Smooth muscle cell (in vitro differentiated cells): ENCODE measurements around the gene ENPEP. TPM values are rescaled to one million over a fixed set of nuclear protein-coding genes. Genes with fewer than 3 reads are reported as not detected.

ENCODE experiments used
- DNase-seq: peaks from one replicate; lab custom pipeline; 2025; ENCODE audit not compliant: unreplicated experiment; lab: John Stamatoyannopoulos, UW
- H2AFZ ChIP-seq: fragments of 200-600 bp; sonication (generic); 2 replicates; pipeline ENCODE4 v1.6.0; 2016; ENCODE audit warnings: antibody characterized with exemption, low read depth, mild to moderate bottlenecking
- H3F3A ChIP-seq: fragments of 200-600 bp; sonication (generic); 2 replicates; pipeline ENCODE4 v1.6.0; 2017; ENCODE audit warnings: antibody characterized with exemption, low read depth
- H3K27ac ChIP-seq: fragments of 200-600 bp; sonication (generic); 2 replicates; pipeline ENCODE4 v1.5.1; 2016; ENCODE audit warnings: low read depth, mild to moderate bottlenecking
- H3K27me3 ChIP-seq: fragments of 200-600 bp; sonication (generic); 2 replicates; pipeline ENCODE4 v1.6.1; 2016; ENCODE audit warnings: low read depth, mild to moderate bottlenecking
- H3K36me3 ChIP-seq: fragments of 200-600 bp; sonication (generic); 2 replicates; pipeline ENCODE4 v1.5.1; 2016; ENCODE audit warnings: low read depth
- H3K4me1 ChIP-seq: fragments of 200-600 bp; sonication (generic); 2 replicates; pipeline ENCODE4 v1.5.1; 2016; ENCODE audit warnings: low read depth
- H3K4me2 ChIP-seq: fragments of 200-600 bp; sonication (generic); 2 replicates; pipeline ENCODE4 v1.6.0; 2016; ENCODE audit warnings: mild to moderate bottlenecking
- H3K4me3 ChIP-seq: fragments of 200-600 bp; sonication (generic); 2 replicates; pipeline ENCODE4 v1.5.1; 2016; ENCODE audit warnings: mild to moderate bottlenecking
- H3K79me2 ChIP-seq: fragments of 200-600 bp; sonication (generic); 2 replicates; pipeline ENCODE4 v1.6.0; 2016; ENCODE audit warnings: low read depth, mild to moderate bottlenecking
- H3K9ac ChIP-seq: fragments of 200-600 bp; sonication (generic); 2 replicates; pipeline ENCODE4 v1.6.0; 2016; ENCODE audit warnings: low read depth
- H3K9me3 ChIP-seq: fragments of 200-600 bp; sonication (generic); replicated peaks from 2 replicates; pipeline ENCODE4 v1.5.1; 2016; ENCODE audit warnings: low read depth
- H4K20me1 ChIP-seq: fragments of 200-600 bp; sonication (generic); 2 replicates; pipeline ENCODE4 v1.6.0; 2016; ENCODE audit warnings: low read depth
- CTCF ChIP-seq: fragments of 200-600 bp; sonication (generic); IDR thresholded peaks from 2 replicates; pipeline ENCODE4 v1.5.1; 2017; ENCODE audit warnings: borderline replicate concordance, mild to moderate bottlenecking, antibody characterized with exemption; ENCODE audit not compliant: insufficient read depth, poor library complexity, severe bottlenecking
- WGBS: methylation state at CpG from one replicate; pipeline ENCODE4 v1.1.7; 2016; ENCODE audit warnings: low lambda C conversion rate; 5-methylcytosine and 5-hydroxymethylcytosine counted together
- polyA plus RNA-seq: library from polyadenylated mRNA; unstranded; fragments of >200 nt; fragmentation: Nextera tagmentation; extraction: Ambion mirVana; gene quantifications from 2 replicates; pipeline ENCODE4 v1.2.1, GENCODE V29; 2016
- total RNA-seq: library from RNA; depleted of rRNA; stranded (reverse); fragments of >200 nt; gene quantifications from 2 replicates; pipeline ENCODE4 v1.2.3, GENCODE V29; 2014

Gene ENPEP
- total and polyA plus RNA-seq, 2 experiments from 2014 or later: 3.8 to 6.5 TPM

- DNase-seq: no peak
- Histone ChIP-seq H3K4me1 (peaks cover 27% of the 10 kb centered on the region), H3K79me2 (peaks cover 82% of the 10 kb centered on the region), H3K4me2 (no peak overlapping the region), H3K4me3 (no peak overlapping the region), H3K36me3 (no peaks in the 10 kb centered on the region), H3F3A (peaks cover 10% of the 10 kb centered on the region), H2AFZ (no peak overlapping the region), H3K27me3 (no peaks in the 10 kb centered on the region), H3K9me3 (no peaks in the 10 kb centered on the region), H4K20me1 (no peaks in the 10 kb centered on the region), H3K27ac (no peak overlapping the region), H3K9ac (no peak overlapping the region)
- no peak for TF ChIP-seq CTCF
- 90% methylated on average over 54 of the region's 54 CpGs for WGBS
These were observed 135.2 kb downstream of the ENPEP start for GRCh38 chr4:110610940-110611831.

- Histone ChIP-seq H3K27me3 (no peaks in the 10 kb centered on the region), H3K79me2 (peaks cover 86% of the 10 kb centered on the region), H2AFZ (no peak overlapping the region), H3K9ac (no peak overlapping the region), H3K27ac (no peak overlapping the region), H3K36me3 (no peaks in the 10 kb centered on the region), H3K4me1 (peaks cover 35% of the 10 kb centered on the region), H3K4me2 (no peak overlapping the region), H4K20me1 (no peaks in the 10 kb centered on the region), H3F3A (peaks cover 17% of the 10 kb centered on the region), H3K9me3 (no peaks in the 10 kb centered on the region), H3K4me3 (no peak overlapping the region)
- no peak for DNase-seq
- no peak for TF ChIP-seq CTCF
- WGBS: 88% methylated on average over 30 of the region's 30 CpGs
These were observed 136.1 kb downstream of the ENPEP start for GRCh38 chr4:110611968-110612447.

GRCh38 chr4:110612631-110613269 lies 136.8 kb downstream of the ENPEP start:
- no peak for TF ChIP-seq CTCF
- Histone ChIP-seq H3K27ac (peak overlapping the region; percentile 95), H3K36me3 (no peaks in the 10 kb centered on the region), H4K20me1 (peaks cover 3% of the 10 kb centered on the region), H3K4me2 (peak overlapping the region; percentile 98), H3K27me3 (no peaks in the 10 kb centered on the region), H3K4me3 (no peak overlapping the region), H2AFZ (no peak overlapping the region), H3K4me1 (peaks cover 42% of the 10 kb centered on the region), H3K9ac (no peak overlapping the region), H3K79me2 (peaks cover 86% of the 10 kb centered on the region), H3F3A (peaks cover 24% of the 10 kb centered on the region), H3K9me3 (no peaks in the 10 kb centered on the region)
- WGBS: 85% methylated on average over 23 of the region's 23 CpGs
- DNase-seq: no peak
